ENCODE results near the gene TBC1D1.

DNA sequence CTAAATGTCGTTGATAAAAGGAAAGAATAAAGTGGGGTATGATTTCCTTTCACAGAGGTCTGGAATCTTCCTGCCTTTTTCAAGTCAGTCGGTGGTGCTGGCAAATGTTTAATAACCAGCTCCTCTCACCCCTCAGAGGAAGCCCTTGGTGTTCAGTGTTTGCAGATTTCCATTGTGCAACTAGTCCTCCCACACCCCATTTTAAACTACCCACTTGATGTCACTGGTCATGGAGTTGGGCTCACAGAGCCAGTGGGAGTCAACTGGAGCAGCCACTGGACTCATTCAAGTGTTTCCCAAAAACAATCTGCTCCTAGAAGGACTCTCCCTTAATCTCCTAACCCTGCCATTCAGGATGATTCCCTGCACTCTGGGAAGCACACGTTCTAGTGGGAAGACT is 218.5 kb downstream of the TBC1D1 start:
- TF ChIP-seq POLR2A (IDR thresholded peaks at IDR 0.05) = no peak
- TF ChIP-seq, protein P1, sequence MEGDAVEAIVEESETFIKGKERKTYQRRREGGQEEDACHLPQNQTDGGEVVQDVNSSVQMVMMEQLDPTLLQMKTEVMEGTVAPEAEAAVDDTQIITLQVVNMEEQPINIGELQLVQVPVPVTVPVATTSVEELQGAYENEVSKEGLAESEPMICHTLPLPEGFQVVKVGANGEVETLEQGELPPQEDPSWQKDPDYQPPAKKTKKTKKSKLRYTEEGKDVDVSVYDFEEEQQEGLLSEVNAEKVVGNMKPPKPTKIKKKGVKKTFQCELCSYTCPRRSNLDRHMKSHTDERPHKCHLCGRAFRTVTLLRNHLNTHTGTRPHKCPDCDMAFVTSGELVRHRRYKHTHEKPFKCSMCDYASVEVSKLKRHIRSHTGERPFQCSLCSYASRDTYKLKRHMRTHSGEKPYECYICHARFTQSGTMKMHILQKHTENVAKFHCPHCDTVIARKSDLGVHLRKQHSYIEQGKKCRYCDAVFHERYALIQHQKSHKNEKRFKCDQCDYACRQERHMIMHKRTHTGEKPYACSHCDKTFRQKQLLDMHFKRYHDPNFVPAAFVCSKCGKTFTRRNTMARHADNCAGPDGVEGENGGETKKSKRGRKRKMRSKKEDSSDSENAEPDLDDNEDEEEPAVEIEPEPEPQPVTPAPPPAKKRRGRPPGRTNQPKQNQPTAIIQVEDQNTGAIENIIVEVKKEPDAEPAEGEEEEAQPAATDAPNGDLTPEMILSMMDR (IDR thresholded peaks at IDR 0.05) = no peak

Data from body of pancreas (tissue), 4 donors.